GM12878 (cell line): ENCODE measurements around the gene SMC3. TPM values are rescaled to one million over a fixed set of nuclear protein-coding genes. Genes with fewer than 3 reads are reported as not detected.
A peak's percentile ranks its signal among the peaks of the same experiment; 100 is the strongest.

Source experiments
- ATAC-seq: fragments of 200-7000 bp; cut with Tn5 transposase; 3 replicates; pipeline ENCODE4 v1.9.1; 2020; ENCODE audit warnings: mild to moderate bottlenecking, moderate library complexity
- BruUV-seq: library from RNA; stranded (reverse); fragments of 400-500 nt; replicated peaks from 2 replicates; lab custom pipeline; 2021; lab: Mats Ljungman, UMichigan
- CTCF ChIA-PET: fragments of 300-600 bp; sonication (Branson Sonifier 250); formaldehyde crosslinking; extraction: SDS; loops from one replicate; lab custom pipeline; 2021; ENCODE audit warnings: inconsistent platforms; lab: Yijun Ruan, JAX
- POLR2A ChIA-PET: fragments of 350-600 bp; formaldehyde crosslinking; extraction: SDS; loops from one replicate; lab custom pipeline; 2021; ENCODE audit warnings: inconsistent platforms; lab: Charles Lee
- RAD21 ChIA-PET: fragments of 300-600 bp; sonication (Branson Sonifier 250); formaldehyde crosslinking; loops from one replicate; lab custom pipeline; 2023; ENCODE audit warnings: antibody characterized with exemption; ENCODE audit not compliant: unreplicated experiment; lab: Charles Lee
- SMC1A ChIA-PET: fragments of 300-600 bp; sonication (Branson Sonifier 250); formaldehyde crosslinking; loops from one replicate; lab custom pipeline; 2023; ENCODE audit not compliant: unreplicated experiment, uncharacterized antibody; lab: Charles Lee
- DNase-seq: peaks from one replicate; pipeline ENCODE4 v3.0.0-alpha.2; 2011; ENCODE audit warnings: low read depth, low spot score
- FAIRE-seq: peaks from 3 replicates; lab custom pipeline; 2011; peaks lifted over from hg19 to GRCh38; lab: Jason Lieb, UNC
- H2AFZ ChIP-seq: 2 replicates; pipeline ENCODE4 v1.6.0; 2011; ENCODE audit warnings: low read depth, low read length, control low read depth; ENCODE audit not compliant: control insufficient read depth
- H3K27ac ChIP-seq: 2 replicates; pipeline ENCODE4 v1.5.1; 2011; ENCODE audit warnings: control low read depth; ENCODE audit not compliant: control insufficient read depth, insufficient read depth
- H3K27me3 ChIP-seq, 2 experiments: replicated peaks in 1 of 2; 2 replicates each; pipeline versions ENCODE4 v1.6.0 to v1.6.1; 2011; ENCODE audit warnings: low read length in 1 of 2; ENCODE audit not compliant: control insufficient read depth in 2 of 2, insufficient read depth in 2 of 2
- H3K36me3 ChIP-seq, 2 experiments: 2 replicates each; pipeline ENCODE4 v1.5.1; 2011; ENCODE audit warnings: low read length in 1 of 2; ENCODE audit not compliant: control insufficient read depth in 2 of 2, insufficient read depth in 2 of 2
- H3K4me1 ChIP-seq: 2 replicates; pipeline ENCODE4 v1.6.1; 2011; ENCODE audit warnings: mild to moderate bottlenecking, low read length, moderate library complexity, mixed read lengths; ENCODE audit not compliant: control insufficient read depth, insufficient read depth
- H3K4me2 ChIP-seq: 2 replicates; pipeline ENCODE4 v1.6.0; 2011; ENCODE audit warnings: control low read depth; ENCODE audit not compliant: control insufficient read depth, insufficient read depth
- H3K4me3 ChIP-seq: fragments of 200-600 bp; sonication (generic); 2 replicates; pipeline ENCODE4 v1.5.1; 2016
- H3K79me2 ChIP-seq: 2 replicates; pipeline ENCODE4 v1.6.0; 2011; ENCODE audit warnings: low read length; ENCODE audit not compliant: control insufficient read depth, insufficient read depth
- H3K9ac ChIP-seq: 2 replicates; pipeline ENCODE4 v1.8.0; 2011; ENCODE audit warnings: low read length, control low read depth, mixed read lengths; ENCODE audit not compliant: control insufficient read depth, insufficient read depth
- H3K9me3 ChIP-seq: replicated peaks from 3 replicates; pipeline ENCODE4 v1.5.1; 2011; ENCODE audit warnings: mild to moderate bottlenecking, low read length; ENCODE audit not compliant: control insufficient read depth, insufficient read depth
- H4K20me1 ChIP-seq: 2 replicates; pipeline ENCODE4 v1.6.0; 2011; ENCODE audit not compliant: control insufficient read depth, insufficient read depth
- ATF3 ChIP-seq: IDR thresholded peaks from 2 replicates; pipeline ENCODE4 v1.6.1; 2011; ENCODE audit warnings: low read depth, mild to moderate bottlenecking, low read length, moderate library complexity, borderline replicate concordance; ENCODE audit errors: extremely low read depth
- ESRRA ChIP-seq: IDR thresholded peaks from 2 replicates; pipeline ENCODE4 v1.6.1; 2012; ENCODE audit warnings: mild to moderate bottlenecking, low read length, improper control_type of control experiment
- IKZF2 ChIP-seq, 2 experiments: fragments of 450-650 bp; IDR thresholded peaks; 2 replicates each; pipeline ENCODE4 v1.6.1; 2017; ENCODE audit warnings: mild to moderate bottlenecking in 2 of 2, moderate library complexity in 2 of 2
- SMAD5 ChIP-seq: IDR thresholded peaks from 2 replicates; pipeline ENCODE4 v1.6.1; 2016; ENCODE audit warnings: antibody characterized with exemption, low read depth
- SREBF1 ChIP-seq: IDR thresholded peaks from 2 replicates; pipeline ENCODE4 v1.6.1; 2012; ENCODE audit warnings: mild to moderate bottlenecking, low read length
- WGBS: methylation state at CpG from one replicate; pipeline ENCODE4 v1.1.6; 2016; ENCODE audit warnings: low lambda C conversion rate; ENCODE audit not compliant: insufficient replicate concordance, insufficient coverage; ENCODE audit errors: missing lambda C conversion rate; 5-methylcytosine and 5-hydroxymethylcytosine counted together
- in situ Hi-C: fragments of 300-500 bp; cut with MboI; formaldehyde crosslinking; loops from 9 replicates; pipeline ENCODE4 v1.14.3; 2018; ENCODE audit warnings: mixed read lengths
- intact Hi-C: fragments of 100-400 bp; cut with micrococcal nuclease; formaldehyde crosslinking; loops from one replicate; pipeline ENCODE4 v1.14.2; 2022; ENCODE audit not compliant: unreplicated experiment
- polyA plus RNA-seq, 11 experiments: library from polyadenylated mRNA; depleted of rRNA in 4 of 11; unstranded in 6 of 11; stranded (reverse) in 5 of 11; fragments of >200 nt; fragmentation: Nextera tagmentation in 4 of 11; fragmentation: Illumina TruSeq in 1 of 11; extraction: Ambion mirVana in 4 of 11; extraction: Trizol in 1 of 11; gene quantifications; 1 replicate in 1 of 11; 2 replicates in 10 of 11; pipeline versions ENCODE4 v1.2.1 to v1.2.3, GENCODE V29; 2011 to 2016; ENCODE audit warnings: inconsistent platforms in 2 of 11, missing spikeins in 2 of 11, low read depth in 1 of 11
- total RNA-seq, 4 experiments: library from RNA; depleted of rRNA in 3 of 4; stranded (reverse); fragments of >200 nt in 3 of 4; fragmentation: Illumina TruSeq in 1 of 4; extraction: Trizol in 1 of 4; gene quantifications; 2 replicates each; pipeline versions ENCODE4 v1.2.1 to v1.2.3, GENCODE V29; 2013 to 2021

The SMC3 gene
- total and polyA plus RNA-seq, 10 of the 15 experiments (the other 5 are each of a cell fraction or from before 2014, with no cell fraction given), result 30.4 to 123 (median 48.3) TPM

- Histone ChIP-seq H3K79me2 (no peaks in the 10 kb centered on the region), H3K27me3 (peaks cover 10 to 22% of the 10 kb centered on the region in 2 experiments), H3K4me1 (peaks cover 4% of the 10 kb centered on the region; the same call in 1 of the 2 replicates), H4K20me1 (no peaks in the 10 kb centered on the region), H3K9me3 (no peaks in the 10 kb centered on the region), H3K36me3 (no peaks in the 10 kb centered on the region), H3K4me2 (peak overlapping the region; percentile 93), H3K9ac (no peak overlapping the region; the same call in 1 of the 2 replicates), H2AFZ (no peak overlapping the region), H3K4me3 (no peak overlapping the region), H3K27ac (no peak overlapping the region)
- intact Hi-C loops (no loop called here), in situ Hi-C loops (no loop called here)
- ChIA-PET SMC1A (interaction anchor here (0.8 kb wide), 1 partner anchor 30 kb away, joined by 3 read pairs; no protein-coding TSS in a partner anchor), POLR2A (no interaction called here), CTCF (no interaction called here), RAD21 (interaction anchor here (1.4 kb wide), 1 partner anchor 28 kb away, joined by 4 read pairs; no protein-coding TSS in a partner anchor)
- TF ChIP-seq ATF3 (no peak), IKZF2 (IDR thresholded peaks at IDR 0.05) (no peak), ESRRA (no peak), SMAD5 (no peak), SREBF1 (no peak)
- WGBS, result 49% methylated on average over 28 of the region's 31 CpGs
- FAIRE-seq (no peak), DNase-seq (no peak), ATAC-seq (no peak)
- no TSS peak for BruUV-seq
Measured at GRCh38 chr10:110644598-110645462, 77.3 kb downstream of the SMC3 start.
